ENCODE measurements around the gene FOSL1. TPM values are rescaled to one million over a fixed set of nuclear protein-coding genes. Genes with fewer than 3 reads are reported as not detected.

The FOSL1 gene
- total and polyA plus RNA-seq, 4 donors: 0.17 to 0.20 TPM; not detected in 2

- no peak for TF ChIP-seq RXRA (IDR thresholded peaks at IDR 0.05)
- TF ChIP-seq YY1 (IDR thresholded peaks at IDR 0.05): no peak
- TF ChIP-seq MAX (IDR thresholded peaks at IDR 0.05): no peak
- no peak for TF ChIP-seq ZBTB33 (IDR thresholded peaks at IDR 0.05)
- TF ChIP-seq HNF4G (IDR thresholded peaks at IDR 0.05): no peak
- no peak for TF ChIP-seq FOXA2 (IDR thresholded peaks at IDR 0.05)
Observed at GRCh38 chr11:65917077-65917433, 16.9 kb upstream of the FOSL1 start (continued).

- H3K4me1 ChIP-seq (ENCODE audit: control insufficient read depth in 4 of 4, insufficient read depth in 4 of 4, low read length in 3 of 4): peaks cover 7 to 34% (median 22%) of the 10 kb centered on the region in 4 donors
- peak overlapping the region; percentile 9 to 31 for H3K27ac ChIP-seq (ENCODE audit: low read depth in 1 of 2, low read length in 2 of 2)
Observed at GRCh38 chr11:65916391-65916790, 16.2 kb upstream of the FOSL1 start.

GRCh38 chr11:65915821-65916251, 15.6 kb upstream of the FOSL1 start:
- no peaks in the 10 kb centered on the region for H3K27me3 ChIP-seq (ENCODE audit: control insufficient read depth in 4 of 4, insufficient read depth in 4 of 4, low read length in 3 of 4)
- 69% methylated on average over 13 of the region's 13 CpGs for WGBS
- no peak for DNase-seq (ENCODE audit: low spot score)
- no peaks in the 10 kb centered on the region for H3K36me3 ChIP-seq (ENCODE audit: control insufficient read depth in 4 of 4, insufficient read depth in 3 of 4, low read depth in 1 of 4, low read length in 3 of 4)
- H3K9me3 ChIP-seq (ENCODE audit: control insufficient read depth in 4 of 4, low read length in 3 of 4): no peaks in the 10 kb centered on the region
- no peak overlapping the region for H3K9ac ChIP-seq (ENCODE audit: low read depth in 1 of 2, low read length in 2 of 2)
- peaks cover 7 to 35% (median 21%) of the 10 kb centered on the region in 4 donors for H3K4me1 ChIP-seq (ENCODE audit: control insufficient read depth in 4 of 4, insufficient read depth in 4 of 4, low read length in 3 of 4)
- peak overlapping the region; percentile 9 to 31 for H3K27ac ChIP-seq (ENCODE audit: low read depth in 1 of 2, low read length in 2 of 2)
- TF ChIP-seq TAF1 (conservative IDR thresholded peaks at IDR 0.05): no peak
- no peak for TF ChIP-seq FOXA1 (IDR thresholded peaks at IDR 0.05)
- TF ChIP-seq MAX (IDR thresholded peaks at IDR 0.05): no peak
- TF ChIP-seq REST (IDR thresholded peaks at IDR 0.05): no peak
- no peak for TF ChIP-seq NR2F2 (IDR thresholded peaks at IDR 0.05)
- TF ChIP-seq CTCF (IDR thresholded peaks at IDR 0.05; ENCODE audit: low read depth, low read length, missing input control): no peak
- TF ChIP-seq JUND (IDR thresholded peaks at IDR 0.05): peak in 1 of 2 donors; percentile 39
- no peak overlapping the region for H3K4me3 ChIP-seq (ENCODE audit: low read depth in 1 of 3, low read length in 3 of 3)

More at GRCh38 chr11:65916391-65916790, 16.2 kb upstream of the FOSL1 start:
- Histone ChIP-seq H3K27me3 (ENCODE audit: control insufficient read depth in 4 of 4, insufficient read depth in 4 of 4, low read length in 3 of 4) (no peaks in the 10 kb centered on the region), H3K9ac (ENCODE audit: low read depth in 1 of 2, low read length in 2 of 2) (no peak overlapping the region), H3K9me3 (ENCODE audit: control insufficient read depth in 4 of 4, low read length in 3 of 4) (no peaks in the 10 kb centered on the region), H3K4me3 (ENCODE audit: low read depth in 1 of 3, low read length in 3 of 3) (no peak overlapping the region), H3K36me3 (ENCODE audit: control insufficient read depth in 4 of 4, insufficient read depth in 3 of 4, low read depth in 1 of 4, low read length in 3 of 4) (no peaks in the 10 kb centered on the region)
- 83% methylated on average over 7 of the region's 7 CpGs for WGBS
- TF ChIP-seq FOXA1 (IDR thresholded peaks at IDR 0.05) (no peak), HNF4A (conservative IDR thresholded peaks at IDR 0.05) (no peak), YY1 (IDR thresholded peaks at IDR 0.05) (no peak), NR2F2 (IDR thresholded peaks at IDR 0.05) (no peak), RXRA (IDR thresholded peaks at IDR 0.05) (no peak), FOXA2 (IDR thresholded peaks at IDR 0.05) (no peak)
- no peak for DNase-seq (ENCODE audit: low spot score)

Data from liver (tissue), 9 donors.